Measurements from ENCODE around the gene FAM193B.

Gene FAM193B

DNA sequence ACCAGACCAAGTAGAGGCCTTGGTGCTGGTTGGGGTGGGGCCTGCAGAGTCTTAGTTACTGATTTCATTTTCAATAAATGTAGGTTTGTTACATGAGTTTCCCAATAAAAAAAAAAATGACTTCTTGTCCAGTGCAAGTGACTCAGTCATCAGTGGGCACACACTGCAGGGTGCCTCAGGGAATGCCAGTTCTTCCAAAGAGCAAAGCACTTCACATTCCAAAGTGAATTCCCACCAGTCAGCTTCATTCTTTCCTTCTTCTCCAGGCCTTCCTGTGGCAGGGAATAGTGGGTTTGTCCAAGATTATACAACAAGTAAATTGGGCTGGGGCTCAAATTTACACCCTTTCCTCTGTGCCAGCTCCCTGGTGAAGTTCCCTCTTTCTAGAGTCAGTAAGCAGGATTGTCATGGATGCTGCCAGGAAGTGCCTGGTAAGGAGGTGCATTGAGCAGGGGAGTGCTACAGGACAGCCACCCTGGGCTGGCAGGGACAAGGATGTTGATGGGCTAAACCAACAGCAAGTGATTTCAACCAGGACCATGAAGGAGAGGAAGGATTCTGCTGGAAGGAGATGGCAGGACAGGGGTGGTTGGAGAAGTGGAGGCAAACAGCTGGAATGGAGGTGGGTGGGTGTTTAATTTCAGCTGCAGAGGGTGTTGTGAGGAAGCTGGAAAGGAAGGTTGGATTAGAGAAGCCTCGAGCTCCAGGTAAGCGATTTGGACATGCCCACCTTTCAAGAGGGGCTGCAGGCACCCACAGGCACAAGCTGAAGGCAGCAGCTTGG is 41.8 kb upstream of the FAM193B start:
- no CpG with 5 or more reads among the region's 2 CpGs for WGBS (ENCODE audit: insufficient coverage, insufficient read length)
- H3K27me3 ChIP-seq (ENCODE audit: control insufficient read depth, insufficient read depth, low read length) = no peaks in the 10 kb centered on the region
- H3K4me1 ChIP-seq (ENCODE audit: control insufficient read depth, insufficient read depth, low read length) = no peaks in the 10 kb centered on the region

DNA sequence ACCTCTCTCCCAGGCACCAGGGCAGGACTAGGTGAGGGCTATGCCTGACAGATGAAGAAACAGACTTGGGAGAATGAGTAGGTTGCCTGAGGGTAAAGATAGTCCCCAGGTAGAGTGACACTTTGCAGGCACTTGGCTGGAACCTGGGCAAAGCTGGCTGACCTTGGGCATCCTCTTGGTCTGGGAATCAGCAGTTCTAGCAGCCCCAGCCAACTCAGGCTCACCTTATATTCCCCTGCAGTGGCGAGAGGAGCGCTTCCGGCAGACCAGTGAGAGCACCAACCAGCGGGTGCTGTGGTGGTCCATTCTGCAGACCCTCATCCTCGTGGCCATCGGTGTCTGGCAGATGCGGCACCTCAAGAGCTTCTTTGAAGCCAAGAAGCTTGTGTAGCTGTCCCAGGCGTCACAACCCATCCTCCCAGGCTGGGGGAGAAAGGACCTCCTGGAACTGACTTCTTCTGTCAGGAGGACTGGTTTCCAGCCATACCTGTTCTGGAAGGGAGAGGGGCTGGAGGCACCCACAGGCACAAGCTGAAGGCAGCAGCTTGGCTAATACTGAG is 40.7 kb upstream of the FAM193B start:
- peaks cover 31% of the 10 kb centered on the region for H3K36me3 ChIP-seq (ENCODE audit: control insufficient read depth, insufficient read depth, low read length)
- no peak overlapping the region for H3K4me3 ChIP-seq (ENCODE audit: low read length)
- H3K27me3 ChIP-seq (ENCODE audit: control insufficient read depth, insufficient read depth, low read length) = no peaks in the 10 kb centered on the region
- no peaks in the 10 kb centered on the region for H3K9me3 ChIP-seq (ENCODE audit: control insufficient read depth, insufficient read depth, low read length)
- no peak for DNase-seq (ENCODE audit: low read depth, low spot score)
- no CpG with 5 or more reads among the region's 8 CpGs for WGBS (ENCODE audit: insufficient coverage, insufficient read length)
- H3K4me1 ChIP-seq (ENCODE audit: control insufficient read depth, insufficient read depth, low read length) = no peaks in the 10 kb centered on the region
- H3K27ac ChIP-seq (ENCODE audit: low read length) = no peak overlapping the region

More for the DNA sequence above, 41.8 kb upstream of the FAM193B start:
- Histone ChIP-seq H3K36me3 (ENCODE audit: control insufficient read depth, insufficient read depth, low read length) (peaks cover 31% of the 10 kb centered on the region), H3K4me3 (ENCODE audit: low read length) (no peak overlapping the region), H3K9me3 (ENCODE audit: control insufficient read depth, insufficient read depth, low read length) (no peaks in the 10 kb centered on the region), H3K27ac (ENCODE audit: low read length) (no peak overlapping the region)
- no peak for DNase-seq (ENCODE audit: low read depth, low spot score)

DNA sequence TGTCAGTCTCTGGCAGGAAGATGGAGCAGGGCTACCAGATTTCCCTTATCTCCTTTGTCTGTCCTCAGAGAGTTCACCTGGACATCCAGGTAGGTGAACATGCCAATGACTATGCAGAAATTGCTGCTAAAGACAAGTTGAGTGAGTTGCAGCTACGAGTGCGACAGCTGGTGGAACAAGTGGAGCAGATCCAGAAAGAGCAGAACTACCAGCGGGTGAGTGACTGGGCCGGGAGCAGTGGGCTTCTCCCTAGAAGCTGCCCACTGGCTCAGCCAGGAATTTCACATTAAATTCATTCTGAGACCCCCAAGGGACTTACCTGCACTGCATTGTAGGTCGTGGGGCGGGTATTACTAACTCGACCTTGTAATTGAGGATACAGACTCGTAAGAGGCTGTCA is 39.7 kb upstream of the FAM193B start:
- Histone ChIP-seq H3K4me1 (ENCODE audit: control insufficient read depth, insufficient read depth, low read length) (no peaks in the 10 kb centered on the region), H3K27ac (ENCODE audit: low read length) (no peak overlapping the region), H3K9me3 (ENCODE audit: control insufficient read depth, insufficient read depth, low read length) (no peaks in the 10 kb centered on the region), H3K27me3 (ENCODE audit: control insufficient read depth, insufficient read depth, low read length) (no peaks in the 10 kb centered on the region), H3K36me3 (ENCODE audit: control insufficient read depth, insufficient read depth, low read length) (peaks cover 31% of the 10 kb centered on the region), H3K4me3 (ENCODE audit: low read length) (no peak overlapping the region)
- DNase-seq (ENCODE audit: low read depth, low spot score) = no peak
- no CpG with 5 or more reads among the region's 8 CpGs for WGBS (ENCODE audit: insufficient coverage, insufficient read length)

DNA sequence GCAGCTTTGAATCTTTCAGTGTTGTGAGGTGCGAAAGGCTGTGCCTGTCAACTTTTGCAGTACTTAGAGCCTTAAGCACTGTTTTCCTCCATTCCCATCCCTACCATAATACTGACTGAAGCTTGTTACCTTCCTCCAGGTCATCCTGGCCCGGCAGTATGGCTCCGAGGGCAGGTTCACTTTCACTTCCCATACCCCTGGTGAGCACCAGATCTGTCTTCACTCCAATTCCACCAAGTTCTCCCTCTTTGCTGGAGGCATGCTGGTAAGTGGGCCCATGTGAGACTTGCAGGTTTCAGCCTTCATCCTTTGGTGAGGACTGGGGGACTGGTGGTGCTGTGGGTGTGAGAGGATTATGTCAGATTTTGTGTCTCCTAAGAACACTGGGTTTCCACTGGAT is 39.1 kb upstream of the FAM193B start:
- Histone ChIP-seq H3K9me3 (ENCODE audit: control insufficient read depth, insufficient read depth, low read length) (no peaks in the 10 kb centered on the region), H3K4me3 (ENCODE audit: low read length) (no peak overlapping the region), H3K27me3 (ENCODE audit: control insufficient read depth, insufficient read depth, low read length) (no peaks in the 10 kb centered on the region), H3K27ac (ENCODE audit: low read length) (no peak overlapping the region), H3K36me3 (ENCODE audit: control insufficient read depth, insufficient read depth, low read length) (peaks cover 31% of the 10 kb centered on the region), H3K4me1 (ENCODE audit: control insufficient read depth, insufficient read depth, low read length) (no peaks in the 10 kb centered on the region)
- no CpG with 5 or more reads among the region's 3 CpGs for WGBS (ENCODE audit: insufficient coverage, insufficient read length)
- DNase-seq (ENCODE audit: low read depth, low spot score) = no peak

DNA sequence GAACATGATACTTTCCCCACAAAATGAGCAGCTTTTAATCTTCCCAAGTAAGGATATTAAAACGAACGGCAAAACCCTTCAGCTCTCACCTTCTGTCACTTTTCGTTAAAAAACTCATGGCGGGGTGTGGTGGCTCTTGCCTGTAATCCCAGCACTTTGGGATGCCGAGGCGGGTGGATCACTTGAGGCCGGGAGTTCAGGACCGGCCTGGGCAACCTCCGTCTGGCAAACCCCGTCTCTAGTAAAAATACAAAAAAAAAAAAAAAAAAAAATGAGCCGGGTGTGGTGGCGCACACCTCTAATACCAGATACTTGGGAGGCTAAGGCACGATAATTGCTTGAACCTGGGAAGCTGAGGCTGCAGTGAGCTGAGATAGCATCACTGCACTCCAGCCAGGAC is 38.5 kb upstream of the FAM193B start:
- no peak for DNase-seq (ENCODE audit: low read depth, low spot score)
- no peak overlapping the region for H3K27ac ChIP-seq (ENCODE audit: low read length)
- no peak overlapping the region; the same call in 1 of the 2 replicates for H3K4me3 ChIP-seq (ENCODE audit: low read length)
- peaks cover 31% of the 10 kb centered on the region for H3K36me3 ChIP-seq (ENCODE audit: control insufficient read depth, insufficient read depth, low read length)
- H3K9me3 ChIP-seq (ENCODE audit: control insufficient read depth, insufficient read depth, low read length) = no peaks in the 10 kb centered on the region
- no CpG with 5 or more reads among the region's 13 CpGs for WGBS (ENCODE audit: insufficient coverage, insufficient read length)
- H3K27me3 ChIP-seq (ENCODE audit: control insufficient read depth, insufficient read depth, low read length) = no peaks in the 10 kb centered on the region
- H3K4me1 ChIP-seq (ENCODE audit: control insufficient read depth, insufficient read depth, low read length) = no peaks in the 10 kb centered on the region

DNA sequence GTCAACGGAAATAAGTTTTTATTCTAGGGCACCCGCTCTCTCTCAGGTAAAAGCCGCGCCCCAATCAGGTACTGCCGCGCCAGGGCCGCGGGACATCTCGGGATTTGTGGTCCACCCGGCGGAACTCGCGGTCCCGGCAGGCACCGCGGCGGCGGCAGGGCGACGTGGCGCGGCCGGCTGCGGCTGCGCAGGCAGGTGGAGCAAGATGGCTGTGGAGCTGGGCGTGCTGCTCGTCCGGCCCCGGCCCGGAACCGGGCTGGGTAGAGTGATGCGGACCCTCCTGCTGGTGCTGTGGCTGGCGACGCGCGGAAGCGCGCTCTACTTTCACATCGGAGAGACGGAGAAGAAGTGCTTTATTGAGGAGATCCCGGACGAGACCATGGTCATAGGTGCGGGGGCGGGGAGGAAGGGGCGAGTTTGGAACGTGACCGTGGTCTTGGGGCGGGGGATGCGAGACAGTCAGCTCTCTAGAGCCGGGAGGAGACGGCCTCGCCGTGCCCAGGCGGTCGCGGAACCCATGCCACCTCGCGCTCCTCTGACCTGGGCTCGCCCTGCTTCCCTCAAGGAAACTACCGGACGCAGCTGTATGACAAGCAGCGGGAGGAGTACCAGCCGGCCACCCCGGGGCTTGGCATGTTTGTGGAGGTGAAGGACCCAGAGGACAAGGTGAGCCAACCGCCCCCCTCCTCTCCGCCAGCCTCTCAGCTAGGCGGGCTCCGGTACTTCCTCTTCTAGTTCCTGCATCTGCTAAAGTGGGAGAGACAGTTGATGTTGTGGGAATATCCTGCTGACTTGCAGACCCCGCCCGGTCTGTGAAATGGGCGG is 37.9 kb upstream of the FAM193B start, which contains the start of gene TMED9:
TSS of gene TMED9 (plus strand) at position 194 of the 825 bp plus-strand sequence. CDS start at position 206, 12 bp downstream.
- no peak within 1 kb of the TSS for H3K27ac ChIP-seq (ENCODE audit: low read length)
- no peaks in the 10 kb centered on the region for H3K4me1 ChIP-seq (ENCODE audit: control insufficient read depth, insufficient read depth, low read length)
- no CpG with 5 or more reads among the region's 71 CpGs for WGBS (ENCODE audit: insufficient coverage, insufficient read length)
- H3K4me3 ChIP-seq (ENCODE audit: low read length) = peak within 1 kb of the TSS; percentile 96
- peak; percentile 72 for DNase-seq (ENCODE audit: low read depth, low spot score)
- H3K9me3 ChIP-seq (ENCODE audit: control insufficient read depth, insufficient read depth, low read length) = no peaks in the 10 kb centered on the region
- peaks cover 31% of the 10 kb centered on the region for H3K36me3 ChIP-seq (ENCODE audit: control insufficient read depth, insufficient read depth, low read length)
- no peaks in the 10 kb centered on the region for H3K27me3 ChIP-seq (ENCODE audit: control insufficient read depth, insufficient read depth, low read length)

DNA sequence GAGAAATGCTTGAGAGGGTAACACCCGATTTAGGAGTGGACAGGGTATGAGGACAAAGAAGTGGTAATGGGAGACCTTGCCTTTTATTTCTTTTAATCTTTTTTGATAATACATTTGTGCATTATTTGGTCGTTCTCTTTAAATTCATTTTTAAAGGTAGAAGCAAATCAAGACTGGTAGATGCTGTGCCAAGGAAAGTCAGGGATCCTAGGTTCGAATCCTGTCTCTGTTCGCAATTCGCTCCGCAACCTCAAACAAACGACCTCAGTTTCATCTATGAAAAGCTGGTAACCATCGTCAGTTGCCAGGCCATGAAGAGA is 37.3 kb upstream of the FAM193B start:
- H3K27me3 ChIP-seq (ENCODE audit: control insufficient read depth, insufficient read depth, low read length) = no peaks in the 10 kb centered on the region
- peak overlapping the region; percentile 12; the same call in 1 of the 2 replicates for H3K4me3 ChIP-seq (ENCODE audit: low read length)
- no peaks in the 10 kb centered on the region for H3K9me3 ChIP-seq (ENCODE audit: control insufficient read depth, insufficient read depth, low read length)
- DNase-seq (ENCODE audit: low read depth, low spot score) = no peak
- peaks cover 29% of the 10 kb centered on the region for H3K36me3 ChIP-seq (ENCODE audit: control insufficient read depth, insufficient read depth, low read length)
- H3K4me1 ChIP-seq (ENCODE audit: control insufficient read depth, insufficient read depth, low read length) = no peaks in the 10 kb centered on the region
- WGBS (ENCODE audit: insufficient coverage, insufficient read length) = no CpG with 5 or more reads among the region's 8 CpGs
- no peak overlapping the region for H3K27ac ChIP-seq (ENCODE audit: low read length)

DNA sequence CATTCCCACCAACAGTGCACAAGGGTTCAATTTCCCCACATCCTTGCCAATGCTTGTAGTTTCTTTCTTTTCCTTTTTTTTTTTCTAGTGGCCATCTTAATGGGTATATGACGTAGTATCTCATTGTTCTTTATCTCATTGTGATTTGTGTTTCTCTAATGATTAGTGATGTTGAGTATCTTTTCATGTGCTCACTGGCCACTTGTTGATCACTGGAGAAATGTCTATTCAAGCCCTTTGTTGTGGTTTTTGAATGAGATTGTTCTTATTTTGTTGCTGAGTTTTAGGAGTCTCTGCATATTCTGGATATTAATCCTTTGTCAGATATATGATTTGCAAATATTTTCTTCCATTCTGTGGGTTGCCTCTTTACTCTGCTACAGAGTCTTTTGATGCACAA is 36.0 kb upstream of the FAM193B start:
- no peak for DNase-seq (ENCODE audit: low read depth, low spot score)
- no peak overlapping the region for H3K4me3 ChIP-seq (ENCODE audit: low read length)
- peaks cover 20% of the 10 kb centered on the region for H3K36me3 ChIP-seq (ENCODE audit: control insufficient read depth, insufficient read depth, low read length)
- H3K27ac ChIP-seq (ENCODE audit: low read length) = no peak overlapping the region
- no peaks in the 10 kb centered on the region for H3K4me1 ChIP-seq (ENCODE audit: control insufficient read depth, insufficient read depth, low read length)
- no peaks in the 10 kb centered on the region for H3K9me3 ChIP-seq (ENCODE audit: control insufficient read depth, insufficient read depth, low read length)
- WGBS (ENCODE audit: insufficient coverage, insufficient read length) = no CpG with 5 or more reads among the region's 1 CpG
- no peaks in the 10 kb centered on the region for H3K27me3 ChIP-seq (ENCODE audit: control insufficient read depth, insufficient read depth, low read length)

DNA sequence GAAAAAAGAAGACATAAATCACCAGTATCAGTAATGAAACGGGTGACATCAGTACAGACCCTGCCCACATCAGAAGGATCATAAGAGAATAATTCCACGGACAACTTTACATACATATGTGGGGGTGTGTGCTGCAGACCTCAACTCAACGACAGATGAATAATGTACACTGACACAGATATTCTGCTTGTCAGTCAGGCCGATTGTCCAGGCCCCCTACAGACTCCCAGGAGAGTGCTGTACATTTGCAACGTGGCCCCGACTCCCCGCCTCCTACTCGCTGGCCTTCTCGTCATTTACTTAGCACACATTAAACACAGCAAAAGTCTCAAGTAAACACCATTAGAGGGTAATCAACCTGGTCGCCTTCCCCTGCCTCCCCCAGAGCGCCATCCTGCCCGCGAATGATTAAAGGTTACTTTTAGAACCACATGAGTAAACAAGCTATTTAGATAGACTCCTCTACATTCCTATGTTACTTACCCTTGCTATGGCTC is 34.1 kb upstream of the FAM193B start:
- H3K36me3 ChIP-seq (ENCODE audit: control insufficient read depth, insufficient read depth, low read length) = peaks cover 2% of the 10 kb centered on the region
- H3K9me3 ChIP-seq (ENCODE audit: control insufficient read depth, insufficient read depth, low read length) = no peaks in the 10 kb centered on the region
- WGBS (ENCODE audit: insufficient coverage, insufficient read length) = no CpG with 5 or more reads among the region's 13 CpGs
- H3K27ac ChIP-seq (ENCODE audit: low read length) = no peak overlapping the region
- H3K4me3 ChIP-seq (ENCODE audit: low read length) = no peak overlapping the region
- DNase-seq (ENCODE audit: low read depth, low spot score) = no peak
- no peaks in the 10 kb centered on the region for H3K27me3 ChIP-seq (ENCODE audit: control insufficient read depth, insufficient read depth, low read length)
- H3K4me1 ChIP-seq (ENCODE audit: control insufficient read depth, insufficient read depth, low read length) = no peaks in the 10 kb centered on the region

DNA sequence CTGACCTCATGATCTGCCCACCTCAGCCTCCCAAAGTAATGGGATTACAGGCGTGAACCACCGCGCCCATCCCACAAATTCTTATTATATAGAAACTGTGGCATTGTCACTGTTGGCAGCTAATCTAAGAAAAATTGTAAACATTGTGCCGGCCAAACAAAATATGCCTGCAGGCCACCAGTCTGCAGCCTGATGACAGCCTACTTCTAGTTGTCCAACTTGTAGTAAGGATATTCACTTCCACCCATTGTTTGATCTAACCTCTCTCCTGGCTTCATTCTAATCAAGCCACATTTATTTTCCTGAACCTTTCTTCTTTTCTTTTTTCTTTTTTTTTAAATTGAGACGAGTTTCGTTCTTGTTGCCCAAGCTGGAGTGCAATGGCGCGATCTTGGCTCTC is 24.0 kb upstream of the FAM193B start:
- no CpG with 5 or more reads among the region's 8 CpGs for WGBS (ENCODE audit: insufficient coverage, insufficient read length)
- DNase-seq (ENCODE audit: low read depth, low spot score) = no peak
- Histone ChIP-seq H3K27me3 (ENCODE audit: control insufficient read depth, insufficient read depth, low read length) (no peaks in the 10 kb centered on the region), H3K9me3 (ENCODE audit: control insufficient read depth, insufficient read depth, low read length) (no peaks in the 10 kb centered on the region), H3K36me3 (ENCODE audit: control insufficient read depth, insufficient read depth, low read length) (no peaks in the 10 kb centered on the region), H3K4me1 (ENCODE audit: control insufficient read depth, insufficient read depth, low read length) (no peaks in the 10 kb centered on the region), H3K27ac (ENCODE audit: low read length) (no peak overlapping the region), H3K4me3 (ENCODE audit: low read length) (no peak overlapping the region)

Measured in iPS DF 6.9 (cell line).